ENCODE measurements around the gene SLC1A3. TPM values are rescaled to one million over a fixed set of nuclear protein-coding genes. Genes with fewer than 3 reads are reported as not detected.

The SLC1A3 gene
- total and polyA plus RNA-seq, 8 donors: 0.76 to 29.7 (median 3.1) TPM

- peaks cover 0 to 7% (median 0%) of the 10 kb centered on the region in 3 donors for H3K27me3 ChIP-seq
- no peak for DNase-seq
- H3K36me3 ChIP-seq: no peaks in the 10 kb centered on the region
- no peak overlapping the region for H3K27ac ChIP-seq
- WGBS, 5 donors: 86 to 89% (median 88%) methylated on average over 5 of the region's 5 CpGs
- no peak overlapping the region for H3K4me3 ChIP-seq
- H3K9me3 ChIP-seq: no peaks in the 10 kb centered on the region
- intact Hi-C loops (cut with DNase I; ENCODE audit: low total_unique reads): loop anchor here (10.0 kb wide), 1 partner anchor 132 kb away; no protein-coding TSS in a partner anchor
- TF ChIP-seq EP300 (IDR thresholded peaks at IDR 0.05) (no peak), POLR2AphosphoS5 (IDR thresholded peaks at IDR 0.05) (no peak), POLR2A (IDR thresholded peaks at IDR 0.05) (no peak), CTCF (IDR thresholded peaks at IDR 0.05) (no peak)
- H3K4me1 ChIP-seq: peaks cover 0 to 6% (median 2%) of the 10 kb centered on the region in 4 donors
Measured at GRCh38 chr5:36733183-36733582, 126.8 kb downstream of the SLC1A3 start.

GRCh38 chr5:36734422-36734821, 128.0 kb downstream of the SLC1A3 start:
- TF ChIP-seq CTCF (IDR thresholded peaks at IDR 0.05) (peak in 1 of 7 experiments; percentile 29), EP300 (IDR thresholded peaks at IDR 0.05) (no peak), POLR2A (IDR thresholded peaks at IDR 0.05) (no peak), POLR2AphosphoS5 (IDR thresholded peaks at IDR 0.05) (no peak)
- peak in 1 of 2 donors; percentile 70 for DNase-seq
- Histone ChIP-seq H3K27ac (no peak overlapping the region), H3K9me3 (no peaks in the 10 kb centered on the region), H3K4me1 (peaks cover 0 to 5% (median 0%) of the 10 kb centered on the region in 4 donors), H3K4me3 (no peak overlapping the region), H3K27me3 (peaks cover 0 to 7% (median 0%) of the 10 kb centered on the region in 3 donors), H3K36me3 (no peaks in the 10 kb centered on the region)
- intact Hi-C loops (cut with DNase I; ENCODE audit: low total_unique reads): loop anchor here (10.0 kb wide), 1 partner anchor 130 kb away; no protein-coding TSS in a partner anchor
- WGBS, 5 donors: 14 to 38% (median 25%) methylated on average over 4 of the region's 4 CpGs

GRCh38 chr5:36735891-36736290, 129.5 kb downstream of the SLC1A3 start:
- peaks cover 0 to 20% (median 12%) of the 10 kb centered on the region in 4 donors for H3K4me1 ChIP-seq
- intact Hi-C loops (cut with DNase I; ENCODE audit: low total_unique reads): loop anchor here (10.0 kb wide), 1 partner anchor 129 kb away; no protein-coding TSS in a partner anchor
- TF ChIP-seq CTCF (IDR thresholded peaks at IDR 0.05): no peak
- no peak for TF ChIP-seq EP300 (IDR thresholded peaks at IDR 0.05)
- no peak for TF ChIP-seq POLR2AphosphoS5 (IDR thresholded peaks at IDR 0.05)
- no peaks in the 10 kb centered on the region for H3K36me3 ChIP-seq
- H3K27me3 ChIP-seq: peaks cover 0 to 7% (median 0%) of the 10 kb centered on the region in 3 donors
- no peak overlapping the region for H3K27ac ChIP-seq
- no peak overlapping the region for H3K4me3 ChIP-seq
- no peaks in the 10 kb centered on the region for H3K9me3 ChIP-seq
- DNase-seq: no peak

Small RNAs within 50 kb of the gene (small RNA-seq; reads per million reads assigned to genes)
- gene AC010631.1: 0 reads per million in 4 donors

Measured in stomach (tissue), 9 donors.